ENCODE measurements around the gene COL4A1.

The COL4A1 gene

DNA sequence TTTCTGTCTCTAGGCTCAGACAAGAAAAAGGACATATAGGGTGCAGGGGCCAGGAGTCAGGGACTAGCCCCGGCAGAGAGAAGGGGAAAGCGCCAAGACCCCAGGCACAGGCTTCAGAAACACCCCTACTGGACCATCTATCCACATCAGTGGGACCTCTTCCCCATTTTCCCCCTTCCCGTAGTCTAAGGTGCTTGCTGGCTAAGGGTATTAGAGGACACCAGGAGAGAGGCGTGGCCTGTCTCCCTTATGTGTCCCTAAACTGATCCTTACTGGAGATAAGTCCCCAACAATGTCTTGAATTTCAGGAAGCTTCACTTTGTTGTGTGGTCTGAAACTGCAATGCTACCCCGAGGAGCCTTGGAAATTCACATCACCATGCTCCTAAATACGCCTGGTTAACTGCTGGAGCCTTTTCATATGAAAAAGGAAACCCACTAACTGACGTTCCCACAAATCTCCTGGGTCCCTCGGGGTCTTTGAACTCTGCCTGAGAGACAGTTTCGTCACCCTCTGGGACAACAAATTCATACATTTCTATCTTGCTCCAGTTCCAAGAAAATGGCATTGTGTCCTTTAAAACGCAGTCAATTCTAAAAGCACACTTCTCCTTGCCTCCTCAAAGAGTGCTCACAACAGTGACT, 197.7 kb downstream of the COL4A1 start:
- no peaks in the 10 kb centered on the region for H3K36me3 ChIP-seq (ENCODE audit: control insufficient read depth in 2 of 2, insufficient read depth in 2 of 2, low read length in 2 of 2)
- H3K9ac ChIP-seq (ENCODE audit: low read length in 2 of 2), result peak overlapping the region in 1 of 2 donors; percentile 13
- peak overlapping the region in 1 of 2 donors; percentile 52 for H3K4me3 ChIP-seq (ENCODE audit: low read length in 2 of 2)
- peaks cover 44% of the 10 kb centered on the region for H3K4me1 ChIP-seq (ENCODE audit: control insufficient read depth, insufficient read depth, low read length)
- H3K9me3 ChIP-seq (ENCODE audit: control insufficient read depth in 2 of 2, low read length in 2 of 2), result no peaks in the 10 kb centered on the region
- peak overlapping the region; percentile 86 for H3K27ac ChIP-seq (ENCODE audit: low read length)
- no peaks in the 10 kb centered on the region for H3K27me3 ChIP-seq (ENCODE audit: control insufficient read depth in 1 of 2, insufficient read depth in 2 of 2, low read length in 2 of 2)

DNA sequence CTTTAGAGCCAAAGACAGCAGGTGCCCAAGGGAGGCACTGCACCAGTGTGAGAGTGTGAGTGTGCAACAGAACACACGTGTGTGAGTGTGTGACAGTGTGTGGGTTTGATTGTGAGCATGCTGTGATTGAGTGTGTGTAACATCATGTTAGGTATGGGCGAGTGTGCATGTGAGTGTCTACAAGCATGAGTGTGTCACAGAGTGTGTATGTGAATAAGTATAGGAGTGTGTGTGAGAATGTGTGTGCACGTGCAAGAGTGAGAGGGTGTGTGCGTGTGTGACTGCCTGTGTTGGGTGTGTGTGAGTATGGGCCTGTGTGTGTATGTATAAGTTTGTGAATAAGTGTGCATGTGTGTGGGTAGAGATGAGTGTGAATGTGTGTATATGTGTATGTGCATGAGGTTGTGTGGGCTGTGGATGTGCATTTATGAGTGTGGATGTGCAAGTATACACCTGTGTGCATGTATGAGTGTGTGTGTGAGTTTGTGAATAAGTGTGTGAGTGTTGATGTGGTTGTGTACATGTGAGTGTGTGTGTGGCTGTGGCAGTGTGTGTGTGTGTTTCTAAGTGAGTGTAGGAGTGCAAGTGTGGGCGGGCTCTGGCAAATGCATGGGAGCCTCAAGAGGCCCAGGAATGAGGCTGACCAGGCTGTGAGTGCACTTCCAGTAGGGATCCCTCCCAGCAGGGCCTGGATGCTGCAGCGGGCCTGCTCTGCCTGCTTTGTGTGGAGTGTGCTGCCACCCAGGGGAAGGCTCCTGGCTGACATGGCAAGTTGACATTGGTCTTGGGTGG, 198.4 kb downstream of the COL4A1 start:
- H3K27me3 ChIP-seq (ENCODE audit: control insufficient read depth in 1 of 2, insufficient read depth in 2 of 2, low read length in 2 of 2), result no peaks in the 10 kb centered on the region
- H3K9me3 ChIP-seq (ENCODE audit: control insufficient read depth in 2 of 2, low read length in 2 of 2), result no peaks in the 10 kb centered on the region
- H3K27ac ChIP-seq (ENCODE audit: low read length), result peak overlapping the region; percentile 86
- H3K4me1 ChIP-seq (ENCODE audit: control insufficient read depth, insufficient read depth, low read length), result peaks cover 44% of the 10 kb centered on the region
- no peak overlapping the region for H3K4me3 ChIP-seq (ENCODE audit: low read length in 2 of 2)
- H3K36me3 ChIP-seq (ENCODE audit: control insufficient read depth in 2 of 2, insufficient read depth in 2 of 2, low read length in 2 of 2), result no peaks in the 10 kb centered on the region
- no peak overlapping the region for H3K9ac ChIP-seq (ENCODE audit: low read length in 2 of 2)

DNA sequence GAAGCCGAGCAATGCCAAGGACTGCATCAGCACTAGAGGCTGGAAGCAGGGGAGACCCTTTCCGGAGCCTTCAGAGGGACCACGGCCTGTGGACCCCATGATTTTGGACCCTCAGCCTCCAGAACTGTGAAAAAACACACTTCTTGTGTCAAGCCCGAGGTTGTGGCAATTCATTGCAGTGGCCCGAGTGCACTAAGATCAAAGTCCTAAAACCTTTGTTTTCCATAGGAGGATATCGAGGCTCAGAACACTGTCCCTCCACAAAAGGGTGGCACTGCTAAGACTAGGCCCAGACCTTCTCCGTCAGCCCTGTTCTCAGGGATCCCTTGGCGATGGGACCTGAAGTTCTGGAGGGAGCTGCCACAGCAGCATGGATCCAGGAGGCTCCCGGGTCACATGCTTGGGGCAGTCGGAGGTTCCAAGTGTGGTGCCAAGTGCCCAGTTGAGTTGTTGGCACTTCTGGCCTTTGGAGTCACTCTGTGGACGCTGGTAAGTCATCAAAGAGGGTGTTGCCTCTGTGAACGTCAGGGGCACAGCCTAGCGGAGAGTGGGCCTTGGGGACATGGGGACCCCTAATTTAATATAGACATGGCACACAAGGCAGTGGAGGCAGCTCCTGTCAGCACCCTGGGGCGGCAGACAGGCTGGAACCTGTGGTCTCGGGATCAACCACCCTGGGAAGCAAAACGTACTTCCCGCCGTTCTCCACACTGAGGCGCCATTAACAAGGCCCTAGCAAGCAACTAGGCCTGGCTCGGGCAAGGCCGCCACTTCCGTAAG, 199.2 kb downstream of the COL4A1 start:
- no peaks in the 10 kb centered on the region for H3K36me3 ChIP-seq (ENCODE audit: control insufficient read depth in 2 of 2, insufficient read depth in 2 of 2, low read length in 2 of 2)
- no peaks in the 10 kb centered on the region for H3K27me3 ChIP-seq (ENCODE audit: control insufficient read depth in 1 of 2, insufficient read depth in 2 of 2, low read length in 2 of 2)
- no peaks in the 10 kb centered on the region for H3K9me3 ChIP-seq (ENCODE audit: control insufficient read depth in 2 of 2, low read length in 2 of 2)
- peak overlapping the region; percentile 49 to 76 for H3K9ac ChIP-seq (ENCODE audit: low read length in 2 of 2)
- H3K27ac ChIP-seq (ENCODE audit: low read length), result peak overlapping the region; percentile 86
- peaks cover 44% of the 10 kb centered on the region for H3K4me1 ChIP-seq (ENCODE audit: control insufficient read depth, insufficient read depth, low read length)
- no peak overlapping the region for H3K4me3 ChIP-seq (ENCODE audit: low read length in 2 of 2)

DNA sequence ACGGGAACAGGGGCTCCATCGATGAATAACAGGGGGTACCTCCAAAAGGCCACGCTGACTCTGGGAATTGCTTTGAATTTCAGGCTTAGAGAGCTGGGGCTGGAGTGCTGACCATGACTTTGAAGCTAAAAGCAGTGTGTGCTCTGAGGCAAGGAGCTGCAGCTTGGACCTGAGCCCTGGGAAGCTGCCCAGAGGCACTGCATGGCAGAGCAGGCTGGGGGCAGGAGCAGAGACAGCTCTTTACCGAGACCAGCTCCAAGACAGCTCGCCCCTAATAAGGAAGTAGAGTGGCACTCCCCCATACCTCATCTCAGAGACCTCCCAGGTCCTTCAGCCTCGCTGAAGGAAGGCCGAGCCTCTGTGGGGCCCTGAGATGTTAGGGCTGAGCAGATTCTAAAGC, 200.2 kb downstream of the COL4A1 start:
- peak overlapping the region; percentile 86 for H3K27ac ChIP-seq (ENCODE audit: low read length)
- peak overlapping the region in 1 of 2 donors; percentile 15 for H3K4me3 ChIP-seq (ENCODE audit: low read length in 2 of 2)
- peak overlapping the region; percentile 49 to 76 for H3K9ac ChIP-seq (ENCODE audit: low read length in 2 of 2)
- peaks cover 0 to 5% of the 10 kb centered on the region in 2 donors for H3K9me3 ChIP-seq (ENCODE audit: control insufficient read depth in 2 of 2, low read length in 2 of 2)
- H3K4me1 ChIP-seq (ENCODE audit: control insufficient read depth, insufficient read depth, low read length), result peaks cover 44% of the 10 kb centered on the region
- H3K36me3 ChIP-seq (ENCODE audit: control insufficient read depth in 2 of 2, insufficient read depth in 2 of 2, low read length in 2 of 2), result no peaks in the 10 kb centered on the region
- no peaks in the 10 kb centered on the region for H3K27me3 ChIP-seq (ENCODE audit: control insufficient read depth in 1 of 2, insufficient read depth in 2 of 2, low read length in 2 of 2)

DNA sequence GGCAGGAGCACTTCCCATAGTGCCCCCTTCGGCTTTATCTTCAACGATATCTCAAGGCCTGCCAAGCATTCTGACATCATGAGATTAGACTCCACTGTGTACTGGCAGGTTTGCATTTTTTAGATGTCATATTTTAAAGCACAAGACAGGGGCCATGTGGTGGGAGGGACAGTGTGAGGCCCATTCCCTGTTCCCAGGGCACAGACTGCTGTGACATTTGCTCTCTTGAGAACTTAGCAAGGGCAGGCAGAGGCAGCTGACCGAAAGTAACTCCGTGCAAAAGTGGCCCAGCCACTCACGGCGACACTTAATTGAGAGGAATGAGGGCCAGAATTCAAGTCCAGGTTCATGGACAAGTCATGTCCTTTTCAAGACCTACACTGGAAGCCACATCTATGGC, 201.8 kb downstream of the COL4A1 start:
- no peak overlapping the region for H3K9ac ChIP-seq (ENCODE audit: low read length in 2 of 2)
- peaks cover 40% of the 10 kb centered on the region for H3K4me1 ChIP-seq (ENCODE audit: control insufficient read depth, insufficient read depth, low read length)
- no peak overlapping the region for H3K4me3 ChIP-seq (ENCODE audit: low read length in 2 of 2)
- H3K27me3 ChIP-seq (ENCODE audit: control insufficient read depth in 1 of 2, insufficient read depth in 2 of 2, low read length in 2 of 2), result no peaks in the 10 kb centered on the region
- H3K36me3 ChIP-seq (ENCODE audit: control insufficient read depth in 2 of 2, insufficient read depth in 2 of 2, low read length in 2 of 2), result no peaks in the 10 kb centered on the region
- no peak overlapping the region for H3K27ac ChIP-seq (ENCODE audit: low read length)
- H3K9me3 ChIP-seq (ENCODE audit: control insufficient read depth in 2 of 2, low read length in 2 of 2), result peaks cover 0 to 5% of the 10 kb centered on the region in 2 donors

DNA sequence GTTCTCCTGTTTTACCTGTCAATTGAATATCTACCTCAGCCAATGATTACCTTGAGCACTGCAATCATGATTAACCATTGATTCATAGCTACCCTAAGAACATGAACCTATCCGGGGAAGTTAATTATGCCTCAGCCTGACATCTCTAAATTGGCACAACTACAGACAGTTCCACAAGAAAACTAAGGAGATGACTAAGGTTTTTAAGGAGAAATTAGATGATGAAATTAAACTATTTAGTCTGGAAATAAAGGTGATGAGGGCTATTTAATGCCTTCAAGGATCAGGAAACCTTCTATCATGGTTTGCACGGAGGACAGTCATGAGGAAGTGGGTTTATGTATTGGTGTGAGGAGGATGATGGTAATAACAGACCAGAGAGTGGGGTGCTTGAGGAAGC, 203.4 kb downstream of the COL4A1 start:
- H3K36me3 ChIP-seq (ENCODE audit: control insufficient read depth in 2 of 2, insufficient read depth in 2 of 2, low read length in 2 of 2), result no peaks in the 10 kb centered on the region
- H3K27ac ChIP-seq (ENCODE audit: low read length), result no peak overlapping the region
- no peak overlapping the region for H3K9ac ChIP-seq (ENCODE audit: low read length in 2 of 2)
- H3K4me3 ChIP-seq (ENCODE audit: low read length in 2 of 2), result no peak overlapping the region
- H3K4me1 ChIP-seq (ENCODE audit: control insufficient read depth, insufficient read depth, low read length), result peaks cover 24% of the 10 kb centered on the region
- H3K27me3 ChIP-seq (ENCODE audit: control insufficient read depth in 1 of 2, insufficient read depth in 2 of 2, low read length in 2 of 2), result no peaks in the 10 kb centered on the region
- peaks cover 3 to 5% of the 10 kb centered on the region in 2 donors for H3K9me3 ChIP-seq (ENCODE audit: control insufficient read depth in 2 of 2, low read length in 2 of 2)

DNA sequence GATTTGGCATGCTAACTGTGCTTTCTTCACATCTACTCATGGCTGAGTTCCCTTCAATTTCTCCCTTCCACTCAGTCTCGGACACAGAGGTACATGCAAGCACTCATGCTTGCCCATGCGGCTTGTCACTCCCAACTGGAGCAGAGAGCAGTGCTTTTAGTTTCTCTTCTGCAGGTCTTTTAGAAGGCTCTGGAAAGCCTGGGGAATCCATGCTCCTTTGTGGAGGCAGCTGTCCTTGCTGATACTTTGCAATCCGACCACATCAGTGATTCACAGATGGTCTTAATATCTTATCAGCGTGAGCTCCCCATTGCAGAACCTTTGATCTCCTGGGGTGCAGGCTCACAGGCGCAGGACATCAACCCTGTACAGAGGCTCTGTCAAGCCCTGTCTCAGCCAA, 203.9 kb downstream of the COL4A1 start:
- Histone ChIP-seq H3K27ac (ENCODE audit: low read length) (no peak overlapping the region), H3K27me3 (ENCODE audit: control insufficient read depth in 1 of 2, insufficient read depth in 2 of 2, low read length in 2 of 2) (no peaks in the 10 kb centered on the region), H3K9me3 (ENCODE audit: control insufficient read depth in 2 of 2, low read length in 2 of 2) (peaks cover 5% of the 10 kb centered on the region in 2 donors)

DNA sequence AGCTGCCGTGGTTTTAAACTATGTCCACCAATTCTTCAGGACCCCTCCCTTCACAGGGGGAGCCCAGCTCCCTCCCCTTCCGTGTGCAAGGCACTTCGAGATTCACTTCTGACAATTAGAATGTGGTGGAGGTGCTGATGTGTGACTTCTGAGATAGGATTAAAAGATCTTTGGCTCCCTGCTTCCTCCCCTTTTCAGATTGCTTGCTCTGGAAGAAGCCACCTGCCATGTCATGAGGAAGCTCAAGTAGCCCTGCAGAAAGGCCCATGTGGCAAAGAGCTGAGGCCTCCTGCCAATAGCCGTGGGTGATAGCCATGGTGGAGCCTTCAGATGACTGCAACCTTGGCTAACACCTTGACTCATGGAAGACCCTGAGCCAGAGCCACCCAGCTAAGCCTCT, 204.9 kb downstream of the COL4A1 start:
- peaks cover 5% of the 10 kb centered on the region in 2 donors for H3K9me3 ChIP-seq (ENCODE audit: control insufficient read depth in 2 of 2, low read length in 2 of 2)
- no peak overlapping the region for H3K4me3 ChIP-seq (ENCODE audit: low read length in 2 of 2)
- H3K27me3 ChIP-seq (ENCODE audit: control insufficient read depth in 1 of 2, insufficient read depth in 2 of 2, low read length in 2 of 2), result no peaks in the 10 kb centered on the region
- H3K9ac ChIP-seq (ENCODE audit: low read length in 2 of 2), result no peak overlapping the region
- peaks cover 16% of the 10 kb centered on the region for H3K4me1 ChIP-seq (ENCODE audit: control insufficient read depth, insufficient read depth, low read length)
- H3K36me3 ChIP-seq (ENCODE audit: control insufficient read depth in 2 of 2, insufficient read depth in 2 of 2, low read length in 2 of 2), result no peaks in the 10 kb centered on the region
- H3K27ac ChIP-seq (ENCODE audit: low read length), result no peak overlapping the region

More for the DNA sequence above, 203.9 kb downstream of the COL4A1 start:
- peaks cover 23% of the 10 kb centered on the region for H3K4me1 ChIP-seq (ENCODE audit: control insufficient read depth, insufficient read depth, low read length)
- no peak overlapping the region for H3K9ac ChIP-seq (ENCODE audit: low read length in 2 of 2)
- no peak overlapping the region for H3K4me3 ChIP-seq (ENCODE audit: low read length in 2 of 2)
- H3K36me3 ChIP-seq (ENCODE audit: control insufficient read depth in 2 of 2, insufficient read depth in 2 of 2, low read length in 2 of 2), result no peaks in the 10 kb centered on the region

DNA sequence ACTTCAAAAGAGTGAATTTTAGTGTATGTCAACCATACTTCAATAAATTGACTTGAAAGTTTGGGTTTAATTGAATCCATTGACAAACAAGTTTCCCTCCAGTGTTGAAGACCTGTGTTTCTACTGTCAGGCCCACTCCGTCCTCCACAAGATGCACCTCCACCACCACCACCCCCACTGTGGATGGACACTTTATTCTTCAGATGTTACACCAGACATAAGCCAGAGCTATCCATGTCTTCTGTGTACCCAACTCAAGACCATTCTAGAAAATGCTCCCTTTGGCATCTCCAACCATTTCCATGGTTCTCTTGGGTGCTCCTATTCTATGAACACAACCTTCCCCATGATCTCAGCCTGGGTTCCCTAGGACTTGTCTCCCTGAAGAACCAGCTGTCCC, 207.0 kb downstream of the COL4A1 start:
- Histone ChIP-seq H3K27me3 (ENCODE audit: control insufficient read depth in 1 of 2, insufficient read depth in 2 of 2, low read length in 2 of 2) (no peaks in the 10 kb centered on the region), H3K9me3 (ENCODE audit: control insufficient read depth in 2 of 2, low read length in 2 of 2) (peaks cover 5% of the 10 kb centered on the region in 2 donors), H3K4me1 (ENCODE audit: control insufficient read depth, insufficient read depth, low read length) (peaks cover 4% of the 10 kb centered on the region), H3K27ac (ENCODE audit: low read length) (no peak overlapping the region), H3K36me3 (ENCODE audit: control insufficient read depth in 2 of 2, insufficient read depth in 2 of 2, low read length in 2 of 2) (no peaks in the 10 kb centered on the region), H3K4me3 (ENCODE audit: low read length in 2 of 2) (no peak overlapping the region), H3K9ac (ENCODE audit: low read length in 2 of 2) (no peak overlapping the region)
